ENCODE results near the gene RASSF3. TPM values are rescaled to one million over a fixed set of nuclear protein-coding genes. Genes with fewer than 3 reads are reported as not detected.

Gene RASSF3, protein sequence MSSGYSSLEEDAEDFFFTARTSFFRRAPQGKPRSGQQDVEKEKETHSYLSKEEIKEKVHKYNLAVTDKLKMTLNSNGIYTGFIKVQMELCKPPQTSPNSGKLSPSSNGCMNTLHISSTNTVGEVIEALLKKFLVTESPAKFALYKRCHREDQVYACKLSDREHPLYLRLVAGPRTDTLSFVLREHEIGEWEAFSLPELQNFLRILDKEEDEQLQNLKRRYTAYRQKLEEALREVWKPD
- total RNA-seq = 56.8 and 64.5 TPM in 2 replicates

DNA sequence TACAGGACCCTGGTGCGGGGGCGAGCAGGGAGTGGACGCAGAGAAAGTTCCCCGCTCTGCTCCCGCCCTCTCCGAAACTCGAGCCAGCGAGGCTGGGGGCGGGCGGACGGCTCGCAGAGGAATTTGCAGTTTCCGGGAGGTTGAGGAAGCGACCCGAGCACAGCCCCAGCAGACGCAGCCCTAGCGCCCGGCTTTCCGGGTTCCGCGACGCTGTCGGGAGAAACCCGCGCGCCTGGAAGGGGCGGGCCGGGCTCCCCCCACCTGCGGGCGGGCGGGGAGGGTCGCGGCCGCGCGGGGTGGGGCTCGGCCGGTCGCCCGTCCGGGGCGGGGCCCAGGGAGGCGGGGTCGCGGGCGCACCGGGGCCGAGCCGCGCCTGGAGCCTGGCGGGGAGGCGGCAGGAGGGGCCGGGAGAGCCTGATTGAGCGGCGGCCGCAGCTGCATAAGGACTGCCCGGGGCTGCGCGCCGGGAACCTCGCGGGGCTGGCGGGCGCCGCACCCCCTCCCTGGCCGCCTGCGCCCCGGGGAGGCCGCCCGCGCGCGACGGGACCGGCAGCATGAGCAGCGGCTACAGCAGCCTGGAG is at the start of gene RASSF3:
TSS of gene RASSF3 (plus strand) at position 417 of the 581 bp plus-strand sequence. CDS start at position 555, 138 bp downstream.

Small RNA genes within 50 kb of the gene (small RNA-seq; reads per million reads assigned to genes)
- not detected for gene MIR548C
- not detected for gene MIR548Z
- not detected for gene RF00137

Other genes with a start within 250 kb of the RASSF3 start
- under 0.01 and 0.13 TPM in 2 replicates for gene C12orf56, start 219.7 kb upstream of the RASSF3 start, total RNA-seq
- gene XPOT, start 206.1 kb upstream of the RASSF3 start, total RNA-seq = 118 and 131 TPM in 2 replicates
- gene TBK1, start 158.4 kb upstream of the RASSF3 start, total RNA-seq = 56.9 and 58.9 TPM in 2 replicates
- gene GNS, start 148.9 kb downstream of the RASSF3 start, total RNA-seq = 238 and 248 TPM in 2 replicates
- 20.1 and 29.1 TPM in 2 replicates for gene TBC1D30, start 214.2 kb downstream of the RASSF3 start, total RNA-seq